DOHH2 (cell line): ENCODE data around the gene RNASE12.

ENCODE experiments used
- CTCF ChIP-seq: fragments of 200-600 bp; sonication (generic); IDR thresholded peaks from one replicate; pipeline ENCODE4 v1.5.1; 2014; ENCODE audit warnings: antibody characterized with exemption, mild to moderate bottlenecking, low read depth, low read length; ENCODE audit not compliant: poor library complexity, severe bottlenecking
- EZH2phosphoT487 ChIP-seq: fragments of 200-600 bp; sonication (generic); IDR thresholded peaks from 2 replicates; pipeline ENCODE4 v1.6.1; 2017; ENCODE audit warnings: borderline replicate concordance, mild to moderate bottlenecking, antibody characterized with exemption, low read length, moderate library complexity, mixed read lengths

- peak; percentile 78 for TF ChIP-seq CTCF
- TF ChIP-seq EZH2phosphoT487 = 0 out of 2 replicates have a peak, but pooled peaks have one; percentile 47
Observed at GRCh38 chr14:20613094-20614037, 22.2 kb upstream of the RNASE12 start.
